GM19023 (cell line): Measurements from ENCODE around the gene IGSF10.

ENCODE experiments used
- ATAC-seq: cut with Tn5 transposase; IDR thresholded peaks from one replicate; pipeline ENCODE4 v1.9.1; 2021; ENCODE audit warnings: mild to moderate bottlenecking, moderate library complexity; ENCODE audit not compliant: unreplicated experiment

Gene IGSF10

DNA sequence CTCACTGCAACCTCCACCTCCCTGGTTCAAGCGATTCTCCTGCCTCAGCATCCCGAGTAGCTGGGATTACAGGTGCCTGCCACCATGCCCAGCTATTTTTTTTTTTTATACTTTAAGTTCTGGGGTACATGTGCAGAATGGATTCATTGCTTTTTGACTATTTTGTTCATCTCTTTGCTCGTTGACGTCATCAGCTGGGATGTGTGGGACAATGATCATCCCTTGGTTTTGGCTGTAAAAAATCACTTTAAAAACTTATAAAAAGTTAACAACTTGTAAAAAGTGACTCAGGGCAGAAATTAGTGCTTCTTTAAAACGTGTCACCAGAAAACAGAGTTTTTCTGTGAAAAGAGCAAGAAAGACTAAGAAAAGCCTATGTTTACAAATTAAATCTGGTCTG lies 37.8 kb downstream of the IGSF10 start:
- ATAC-seq: no peak

DNA sequence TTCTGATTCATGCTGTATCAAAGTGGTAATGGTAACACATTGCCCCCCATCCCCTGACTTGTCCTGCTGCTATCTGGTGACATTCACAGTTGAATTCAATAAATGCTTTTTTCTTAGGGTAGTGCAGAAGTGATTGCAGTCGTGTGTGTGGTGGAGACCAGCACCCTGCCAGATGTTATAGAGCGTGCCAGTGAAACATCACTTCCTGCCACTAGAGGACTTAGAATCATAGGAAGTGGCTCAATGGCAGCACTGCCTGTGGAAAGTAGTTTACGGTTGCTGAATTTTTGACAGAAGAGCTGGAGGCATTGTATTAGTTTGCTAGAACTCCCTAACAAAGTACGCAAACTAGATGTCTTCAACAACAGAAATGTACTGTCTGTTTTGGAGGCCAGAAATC lies 38.9 kb downstream of the IGSF10 start:
- ATAC-seq: no peak

DNA sequence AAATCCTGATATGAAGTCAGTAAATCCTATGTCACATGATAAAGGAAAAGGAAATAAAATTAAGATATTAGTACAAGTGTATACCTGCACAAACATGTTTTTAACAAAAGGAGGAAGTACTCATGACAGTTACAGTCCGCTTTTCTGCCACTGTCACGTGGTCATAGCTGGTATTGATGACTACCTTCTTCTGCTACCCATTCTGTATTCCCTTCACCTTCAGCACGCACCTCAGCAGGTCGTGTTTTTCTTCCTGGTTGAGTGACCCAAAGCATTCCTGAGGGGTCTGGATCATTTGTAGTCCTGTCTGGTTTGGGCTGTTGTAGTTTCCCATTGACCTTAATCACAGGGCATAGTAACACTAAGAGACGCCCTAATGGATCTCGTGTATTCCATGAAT lies 41.1 kb downstream of the IGSF10 start:
- no peak for ATAC-seq

DNA sequence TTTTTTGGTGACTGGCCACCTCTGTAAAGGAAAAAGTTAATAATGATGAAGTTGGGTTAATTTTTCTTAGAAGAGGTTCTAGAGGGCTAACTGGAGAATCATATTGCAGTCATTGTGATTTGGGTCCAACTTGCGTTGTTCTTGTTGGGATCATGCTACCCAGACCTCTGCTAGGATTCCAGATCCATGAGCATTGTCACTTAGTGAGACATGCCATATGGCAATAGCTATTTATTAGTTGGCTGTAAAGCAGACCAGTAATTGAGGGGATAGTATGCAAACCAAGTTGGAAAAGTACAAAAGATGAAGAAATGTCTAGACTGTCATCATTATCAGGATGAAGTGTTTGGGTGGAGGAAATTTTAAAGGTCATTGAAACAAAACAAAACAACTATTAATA lies 45.6 kb downstream of the IGSF10 start:
- ATAC-seq: no peak

DNA sequence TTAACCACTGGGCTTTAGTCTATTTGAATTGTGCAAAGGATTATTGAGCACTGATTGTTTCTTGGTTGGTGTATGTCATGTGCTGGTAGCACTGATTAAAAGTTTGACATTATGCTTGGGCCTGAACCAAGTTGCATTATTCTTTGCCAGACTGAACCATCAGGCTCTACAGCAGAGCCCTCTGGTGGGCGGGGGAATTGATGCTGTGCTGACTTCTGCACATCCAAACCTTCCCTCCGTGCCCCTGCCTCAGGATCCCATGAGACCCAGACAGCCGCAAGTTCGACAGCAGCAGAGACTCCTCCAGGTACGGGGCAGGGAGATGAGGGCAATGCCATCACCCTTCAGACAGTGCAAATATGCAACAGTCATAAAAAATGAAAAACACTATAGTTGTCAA lies 47.9 kb downstream of the IGSF10 start:
- no peak for ATAC-seq
